PFSK-1 (cell line): Measurements from ENCODE around the gene SPO11.

Source experiments
- FOXP2 ChIP-seq: optimal IDR thresholded peaks from 2 replicates; pipeline ENCODE3; 2011; ENCODE audit warnings: borderline replicate concordance, control low read depth, inconsistent platforms; ENCODE audit not compliant: insufficient read depth; ENCODE audit errors: extremely low read length, extremely low read depth
- POLR2AphosphoS5 ChIP-seq: IDR thresholded peaks from 2 replicates; pipeline ENCODE4 v1.6.1; 2012; ENCODE audit warnings: low read depth, mild to moderate bottlenecking, control low read depth, low read length, moderate library complexity
- SIN3A ChIP-seq: IDR thresholded peaks from 2 replicates; pipeline ENCODE4 v1.6.1; 2012; ENCODE audit warnings: mild to moderate bottlenecking, low read length, moderate library complexity, borderline replicate concordance; ENCODE audit not compliant: insufficient read depth
- TAF1 ChIP-seq: IDR thresholded peaks from 2 replicates; pipeline ENCODE4 v1.6.1; 2012; ENCODE audit warnings: low read length, control low read depth, borderline replicate concordance; ENCODE audit not compliant: insufficient read depth
- TF ChIP-seq, protein P1 (sequence below), 2 experiments: IDR thresholded peaks; 2 replicates each; pipeline versions ENCODE4 v1.6.1 to v1.8.0; 2011 to 2012; ENCODE audit warnings: low read depth in 2 of 2, low read length in 2 of 2, control low read depth in 1 of 2, inconsistent platforms in 1 of 2, mild to moderate bottlenecking in 1 of 2, moderate library complexity in 1 of 2; ENCODE audit not compliant: insufficient read depth in 1 of 2

Gene SPO11

DNA sequence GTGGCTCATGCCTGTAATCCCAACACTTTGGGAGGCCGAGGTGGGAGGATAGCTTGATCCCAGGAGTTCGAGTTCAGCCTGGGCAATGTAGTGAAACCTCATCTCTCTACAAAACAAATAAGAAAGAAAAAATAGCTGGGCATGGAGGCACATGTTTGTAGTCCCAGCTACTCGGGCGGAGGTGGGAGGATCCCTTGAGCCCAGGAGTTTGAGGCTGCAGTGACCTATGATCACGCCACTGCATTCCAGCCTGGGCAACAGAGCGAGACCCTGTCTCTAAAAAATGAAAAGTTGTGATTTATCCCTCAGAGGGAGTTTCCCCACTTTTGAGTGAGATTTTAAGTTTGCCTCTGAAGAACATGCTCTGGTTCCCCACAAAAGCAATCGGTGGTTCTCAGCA lies 45.7 kb upstream of the SPO11 start:
- TF ChIP-seq TAF1 (no peak), POLR2AphosphoS5 (no peak), FOXP2 (no peak), SIN3A (no peak)
- TF ChIP-seq, protein P1, sequence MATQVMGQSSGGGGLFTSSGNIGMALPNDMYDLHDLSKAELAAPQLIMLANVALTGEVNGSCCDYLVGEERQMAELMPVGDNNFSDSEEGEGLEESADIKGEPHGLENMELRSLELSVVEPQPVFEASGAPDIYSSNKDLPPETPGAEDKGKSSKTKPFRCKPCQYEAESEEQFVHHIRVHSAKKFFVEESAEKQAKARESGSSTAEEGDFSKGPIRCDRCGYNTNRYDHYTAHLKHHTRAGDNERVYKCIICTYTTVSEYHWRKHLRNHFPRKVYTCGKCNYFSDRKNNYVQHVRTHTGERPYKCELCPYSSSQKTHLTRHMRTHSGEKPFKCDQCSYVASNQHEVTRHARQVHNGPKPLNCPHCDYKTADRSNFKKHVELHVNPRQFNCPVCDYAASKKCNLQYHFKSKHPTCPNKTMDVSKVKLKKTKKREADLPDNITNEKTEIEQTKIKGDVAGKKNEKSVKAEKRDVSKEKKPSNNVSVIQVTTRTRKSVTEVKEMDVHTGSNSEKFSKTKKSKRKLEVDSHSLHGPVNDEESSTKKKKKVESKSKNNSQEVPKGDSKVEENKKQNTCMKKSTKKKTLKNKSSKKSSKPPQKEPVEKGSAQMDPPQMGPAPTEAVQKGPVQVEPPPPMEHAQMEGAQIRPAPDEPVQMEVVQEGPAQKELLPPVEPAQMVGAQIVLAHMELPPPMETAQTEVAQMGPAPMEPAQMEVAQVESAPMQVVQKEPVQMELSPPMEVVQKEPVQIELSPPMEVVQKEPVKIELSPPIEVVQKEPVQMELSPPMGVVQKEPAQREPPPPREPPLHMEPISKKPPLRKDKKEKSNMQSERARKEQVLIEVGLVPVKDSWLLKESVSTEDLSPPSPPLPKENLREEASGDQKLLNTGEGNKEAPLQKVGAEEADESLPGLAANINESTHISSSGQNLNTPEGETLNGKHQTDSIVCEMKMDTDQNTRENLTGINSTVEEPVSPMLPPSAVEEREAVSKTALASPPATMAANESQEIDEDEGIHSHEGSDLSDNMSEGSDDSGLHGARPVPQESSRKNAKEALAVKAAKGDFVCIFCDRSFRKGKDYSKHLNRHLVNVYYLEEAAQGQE (IDR thresholded peaks at IDR 0.05; ENCODE audit: insufficient read depth in 1 of 2, low read depth in 2 of 2, low read length in 2 of 2), result no peak

DNA sequence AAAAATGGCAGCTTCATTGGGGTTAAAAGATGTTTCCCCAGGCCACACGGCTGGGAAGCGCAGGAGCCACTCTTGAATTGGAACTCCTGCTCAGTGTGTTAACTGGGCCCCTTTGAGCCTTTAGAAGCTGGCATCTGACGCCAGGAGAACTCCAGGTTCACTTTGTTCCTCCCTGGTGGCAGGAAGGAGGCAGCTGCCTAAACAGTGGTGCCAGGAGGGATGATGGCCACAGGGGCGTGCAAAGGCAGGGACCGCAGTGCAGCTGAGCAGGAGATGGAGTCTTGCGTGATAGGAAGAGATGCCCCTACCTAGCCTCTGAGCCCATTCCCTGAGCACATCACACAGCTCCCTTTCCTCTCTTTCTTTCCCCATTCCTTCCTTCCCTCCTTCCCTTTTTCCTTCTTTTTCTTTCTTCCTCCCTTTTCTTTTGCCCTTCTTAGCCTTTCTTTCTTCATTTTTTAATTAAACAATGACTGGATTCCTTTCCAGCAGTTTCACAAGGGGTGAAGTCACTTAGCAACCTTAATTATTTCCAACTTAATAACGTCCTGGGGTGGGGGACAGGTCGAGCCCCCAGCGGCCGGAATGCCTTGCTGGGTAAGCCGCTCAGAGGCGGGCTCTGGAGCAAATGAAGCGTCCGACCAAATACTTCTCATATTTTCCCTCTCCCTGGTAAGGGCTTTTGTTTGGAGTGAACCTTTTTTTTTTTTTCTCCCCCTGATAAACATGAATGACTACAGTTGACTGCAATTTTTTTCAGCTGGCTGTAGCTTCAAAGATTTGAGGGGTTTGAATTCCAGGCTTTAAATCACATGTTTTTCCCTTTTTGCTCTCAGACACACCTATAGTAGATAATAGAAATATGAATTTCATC lies 42.4 kb upstream of the SPO11 start:
- TF ChIP-seq SIN3A (no peak), FOXP2 (no peak), TAF1 (no peak), POLR2AphosphoS5 (no peak)
- TF ChIP-seq, protein P1 (IDR thresholded peaks at IDR 0.05; ENCODE audit: insufficient read depth in 1 of 2, low read depth in 2 of 2, low read length in 2 of 2), result no peak

DNA sequence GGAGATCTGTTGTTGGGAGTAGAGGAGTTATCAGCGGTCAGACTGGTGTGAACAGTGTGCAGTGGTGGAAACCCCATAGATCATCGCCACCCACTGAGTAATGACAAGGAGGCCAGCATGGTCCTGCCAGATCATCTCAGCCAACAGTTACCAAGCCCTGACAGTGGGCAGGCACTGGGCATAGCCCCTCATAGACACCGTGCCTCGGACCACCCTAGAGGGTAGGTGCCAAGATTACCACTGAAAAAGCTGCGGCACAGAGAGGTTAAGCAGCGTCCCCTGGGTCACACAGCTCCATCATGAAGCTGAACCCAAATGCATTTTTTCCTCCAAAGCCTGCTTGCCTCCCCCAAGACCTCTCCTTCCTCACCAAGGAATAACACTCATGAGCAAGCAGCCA lies 41.7 kb upstream of the SPO11 start:
- no peak for TF ChIP-seq POLR2AphosphoS5
- TF ChIP-seq, protein P1 (IDR thresholded peaks at IDR 0.05; ENCODE audit: insufficient read depth in 1 of 2, low read depth in 2 of 2, low read length in 2 of 2), result no peak
- no peak for TF ChIP-seq FOXP2
- TF ChIP-seq SIN3A, result no peak
- no peak for TF ChIP-seq TAF1

DNA sequence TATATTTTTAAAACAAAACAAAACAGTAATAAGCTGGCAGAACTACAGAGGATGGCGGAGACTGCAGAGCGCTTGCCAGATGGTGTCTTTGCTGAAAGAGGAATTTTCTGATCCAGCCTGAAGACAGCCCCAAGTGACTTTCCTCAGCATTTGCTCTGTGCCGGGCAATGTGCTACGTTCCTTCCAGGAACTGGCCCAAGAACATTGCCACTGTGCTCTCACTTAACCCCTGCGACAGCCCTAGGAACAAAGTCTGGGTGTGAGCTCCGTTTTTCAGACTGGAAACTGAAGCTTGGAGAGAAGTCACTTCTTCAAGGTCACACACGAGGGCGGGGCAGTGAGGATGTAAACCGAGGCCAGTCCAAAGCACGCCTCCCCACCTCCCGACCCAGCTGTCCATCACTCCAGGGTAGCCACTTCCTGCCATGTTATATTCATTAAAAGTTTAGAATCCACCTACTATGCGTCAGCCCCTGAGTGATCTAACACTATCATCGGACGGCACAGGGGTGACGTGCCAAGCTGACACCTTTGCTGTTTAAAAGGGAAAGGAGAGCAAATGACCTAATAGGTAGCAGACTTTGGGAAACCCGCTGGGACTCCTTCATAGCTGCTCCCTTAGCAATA lies 40.8 kb upstream of the SPO11 start:
- no peak for TF ChIP-seq SIN3A
- no peak for TF ChIP-seq POLR2AphosphoS5
- no peak for TF ChIP-seq TAF1
- TF ChIP-seq, protein P1 (IDR thresholded peaks at IDR 0.05; ENCODE audit: insufficient read depth in 1 of 2, low read depth in 2 of 2, low read length in 2 of 2), result no peak
- no peak for TF ChIP-seq FOXP2
